IPS-18c (cell line): ENCODE measurements around the gene TRABD2B.

ENCODE experiments used
- H3K4me3 ChIP-seq: 2 replicates; pipeline ENCODE4 v1.7.0; 2013; ENCODE audit warnings: low read depth, mild to moderate bottlenecking, low read length, moderate library complexity; ENCODE audit not compliant: insufficient read depth
- H3K9me3 ChIP-seq: one replicate; pipeline ENCODE4 v1.6.1; 2013; ENCODE audit warnings: mild to moderate bottlenecking, low read length, moderate library complexity; ENCODE audit not compliant: control insufficient read depth, insufficient read depth

Gene TRABD2B

DNA sequence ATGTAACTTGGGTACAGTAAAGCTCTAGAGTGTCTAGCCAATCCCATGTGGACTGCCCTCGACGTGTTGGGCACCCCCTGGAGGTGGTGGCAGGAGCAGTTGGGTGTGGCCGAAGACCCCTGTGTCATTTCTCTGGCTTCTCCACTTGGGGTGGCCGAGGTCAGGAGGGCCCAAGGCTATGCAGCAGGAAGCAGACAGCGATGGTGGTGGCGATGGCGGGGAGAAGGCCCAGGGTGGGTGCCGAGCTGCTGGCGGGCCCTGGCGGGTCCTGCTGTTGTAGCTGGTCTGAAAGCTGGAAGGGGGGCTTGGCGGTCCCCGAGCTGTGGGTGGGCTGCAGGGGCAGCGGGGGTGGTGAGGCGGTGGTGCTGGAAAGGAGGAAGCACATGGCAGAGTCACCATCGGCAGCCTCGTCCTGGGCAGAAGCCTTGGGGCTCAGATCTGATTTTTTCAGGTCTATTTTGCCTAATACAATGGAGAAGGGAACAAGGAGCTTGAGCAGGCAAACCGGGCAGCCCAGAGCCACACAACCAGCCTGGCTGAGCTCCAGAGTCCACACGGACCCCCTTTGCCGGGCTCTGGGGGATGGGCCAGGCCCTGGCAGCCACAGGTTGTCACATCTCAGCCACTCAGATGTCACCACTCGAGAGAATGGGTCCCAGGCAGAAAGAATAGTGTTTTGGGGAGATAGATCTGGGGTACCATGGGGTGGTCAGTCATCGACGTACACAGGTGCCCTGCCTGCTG, 231.3 kb downstream of the TRABD2B start:
- H3K9me3 ChIP-seq = no peaks in the 10 kb centered on the region
- H3K4me3 ChIP-seq = no peak overlapping the region

DNA sequence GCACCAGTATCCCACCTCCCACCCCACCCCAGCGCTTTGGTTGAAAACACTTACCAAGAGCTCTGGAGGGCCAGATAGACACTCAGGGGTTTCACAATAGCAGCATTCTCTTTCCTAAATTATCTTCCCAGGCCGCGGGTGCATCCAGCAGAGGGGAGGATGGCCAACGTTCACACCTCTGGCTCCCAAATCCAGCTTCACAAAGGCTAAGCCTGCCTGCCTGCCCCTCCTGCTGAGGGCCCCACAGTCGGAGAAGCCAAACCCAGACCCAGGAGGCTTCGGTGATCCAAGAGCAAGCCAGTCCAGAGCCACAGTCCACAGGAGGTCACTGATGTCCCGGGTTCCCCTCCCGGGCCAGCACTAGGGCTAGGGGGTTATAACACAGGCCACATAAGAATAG, 231.9 kb downstream of the TRABD2B start:
- H3K4me3 ChIP-seq = no peak overlapping the region
- no peaks in the 10 kb centered on the region for H3K9me3 ChIP-seq

DNA sequence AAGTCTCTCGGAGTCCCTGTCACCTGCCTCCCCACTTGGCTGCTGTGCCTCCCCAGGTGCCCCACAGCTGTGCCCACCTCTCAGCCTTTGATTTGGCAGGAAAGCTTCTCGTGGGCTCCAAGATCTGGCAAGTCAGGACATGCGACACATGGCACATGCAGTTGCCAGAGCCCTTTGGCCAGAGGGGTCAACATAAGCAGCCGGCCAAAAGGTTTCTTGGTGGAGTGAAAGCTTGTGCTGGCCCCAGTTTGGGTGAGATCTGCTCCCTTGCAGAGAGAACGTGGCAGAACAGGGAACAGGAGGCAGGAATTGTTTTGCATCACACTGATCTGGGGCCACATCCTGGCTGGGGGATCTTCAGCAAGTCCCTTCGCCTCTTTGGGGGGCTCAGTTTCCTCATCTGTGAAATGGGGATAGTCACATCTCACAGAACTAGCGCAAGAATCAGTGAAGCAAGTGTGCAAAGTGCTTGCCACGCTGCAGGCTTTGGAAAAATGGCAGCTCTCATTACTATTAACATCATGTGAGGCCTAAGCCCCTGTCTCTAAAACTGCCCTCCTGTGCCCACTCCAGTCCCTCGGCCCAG, 232.6 kb downstream of the TRABD2B start:
- H3K9me3 ChIP-seq = no peaks in the 10 kb centered on the region
- H3K4me3 ChIP-seq = no peak overlapping the region

DNA sequence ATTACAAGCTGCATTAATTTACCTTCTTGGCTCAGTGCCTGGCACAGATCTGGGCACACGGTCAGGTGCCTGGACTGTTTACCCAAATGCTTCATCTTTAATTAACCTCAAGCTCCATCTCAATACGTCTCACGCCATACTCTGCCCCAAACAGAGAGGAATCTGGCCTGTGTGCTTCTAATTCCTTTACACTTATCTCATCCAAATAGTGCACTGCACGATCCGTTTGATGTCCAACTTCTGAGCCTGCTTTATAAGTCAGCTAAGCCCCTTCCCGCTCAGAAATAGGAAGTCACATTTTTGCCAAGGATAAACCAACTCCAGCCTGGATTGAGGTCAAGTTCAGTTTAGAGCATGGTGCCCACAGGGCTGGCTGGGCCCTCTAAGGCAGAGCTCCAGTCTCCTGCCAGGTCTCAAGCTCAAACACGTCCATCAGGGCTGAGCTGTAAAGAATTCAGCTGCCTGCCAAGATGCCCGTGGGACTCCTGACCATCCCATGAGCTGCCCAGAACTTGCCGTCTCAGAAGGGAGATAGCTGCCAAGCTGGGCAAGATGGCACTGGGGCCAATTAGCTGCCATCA, 233.5 kb downstream of the TRABD2B start:
- Histone ChIP-seq H3K4me3 (no peak overlapping the region), H3K9me3 (no peaks in the 10 kb centered on the region)

DNA sequence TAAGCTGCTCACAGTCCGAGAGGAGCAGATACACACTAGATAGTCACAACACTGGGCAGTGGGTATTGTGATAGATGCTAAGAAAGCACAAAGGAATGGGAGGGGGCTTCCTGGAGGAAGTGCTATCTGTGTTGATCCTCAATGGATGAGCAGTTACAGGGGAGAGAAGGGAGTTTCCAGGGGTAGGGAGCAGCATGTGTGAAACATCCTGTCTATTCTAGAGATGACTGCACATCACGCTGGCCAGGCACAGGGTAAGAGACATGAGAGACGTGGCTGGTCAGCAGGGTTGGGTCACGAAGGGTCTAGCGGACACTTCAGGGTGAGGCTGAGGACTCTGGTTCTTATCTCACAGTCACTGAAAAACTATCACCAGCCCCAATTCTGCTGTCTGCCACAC, 235.2 kb downstream of the TRABD2B start:
- H3K4me3 ChIP-seq = no peak overlapping the region
- H3K9me3 ChIP-seq = no peaks in the 10 kb centered on the region

DNA sequence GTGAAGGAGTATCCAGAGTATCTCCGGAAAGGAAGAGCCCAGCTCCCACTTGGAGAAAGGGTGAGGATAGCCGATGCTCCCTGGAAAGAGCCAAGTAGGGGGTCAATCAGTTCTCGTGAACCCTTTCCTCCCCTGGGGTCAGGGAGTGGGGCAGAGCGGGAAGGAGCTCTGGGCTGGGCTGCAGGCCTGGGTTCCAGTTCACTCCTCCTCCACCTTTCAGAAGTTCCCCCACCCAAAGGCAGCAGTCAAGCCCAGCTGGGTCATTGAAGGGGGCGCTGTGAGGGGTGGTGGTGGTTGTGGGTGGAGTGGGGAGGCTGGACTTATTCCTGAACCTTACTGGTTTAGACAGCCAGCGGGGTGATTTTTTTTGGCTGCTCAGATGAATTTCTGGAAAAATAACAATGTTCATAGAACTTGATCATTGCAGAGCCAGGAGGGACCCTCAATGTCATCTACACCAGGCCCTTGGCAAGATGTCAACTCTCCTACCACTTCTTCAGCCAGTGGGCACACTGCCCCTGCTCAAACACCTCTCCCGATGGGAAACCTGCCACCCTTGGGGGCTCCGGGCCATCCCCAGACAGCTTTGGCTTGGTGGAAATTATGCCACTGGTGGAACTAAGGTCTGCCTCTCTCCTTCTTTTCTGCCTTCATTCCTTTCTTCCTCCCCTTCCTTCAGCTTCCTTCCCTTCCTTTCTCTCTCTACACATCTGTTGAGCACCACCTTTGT, 235.8 kb downstream of the TRABD2B start:
- Histone ChIP-seq H3K4me3 (no peak overlapping the region), H3K9me3 (no peaks in the 10 kb centered on the region)

DNA sequence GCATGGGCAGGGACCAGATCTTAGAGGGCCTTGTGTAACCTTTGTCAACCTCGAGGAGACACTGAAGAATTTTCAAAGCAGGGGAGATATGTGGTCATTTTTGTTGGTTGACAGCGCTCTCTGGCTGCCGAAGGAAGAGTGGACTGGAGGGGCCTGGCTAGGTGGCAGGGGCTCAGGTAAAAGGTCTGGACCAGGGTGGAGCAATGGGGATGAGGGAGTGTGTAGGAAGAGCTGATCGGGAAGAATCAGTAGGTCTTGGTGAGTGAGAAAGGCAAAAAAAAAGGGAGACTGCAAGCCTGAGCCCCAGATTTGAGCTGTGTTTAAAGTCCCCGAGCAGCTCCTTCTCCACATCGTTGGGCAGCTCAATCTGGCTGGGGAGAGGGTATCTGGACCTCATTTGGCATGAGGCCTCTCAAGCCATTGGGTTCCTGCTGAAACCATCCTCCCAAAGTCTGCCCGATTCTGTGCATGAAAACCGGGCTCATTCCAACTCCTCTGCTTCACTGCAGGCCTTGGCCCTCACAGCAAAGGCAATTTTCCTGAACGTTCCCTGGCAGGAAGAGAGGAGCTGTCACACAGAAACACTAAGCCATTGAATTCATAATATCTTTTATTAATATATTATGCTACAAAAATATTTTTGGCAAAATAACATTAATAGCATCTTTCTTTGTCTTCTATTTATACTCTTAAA, 237.1 kb downstream of the TRABD2B start:
- H3K4me3 ChIP-seq = no peak overlapping the region
- no peaks in the 10 kb centered on the region for H3K9me3 ChIP-seq

DNA sequence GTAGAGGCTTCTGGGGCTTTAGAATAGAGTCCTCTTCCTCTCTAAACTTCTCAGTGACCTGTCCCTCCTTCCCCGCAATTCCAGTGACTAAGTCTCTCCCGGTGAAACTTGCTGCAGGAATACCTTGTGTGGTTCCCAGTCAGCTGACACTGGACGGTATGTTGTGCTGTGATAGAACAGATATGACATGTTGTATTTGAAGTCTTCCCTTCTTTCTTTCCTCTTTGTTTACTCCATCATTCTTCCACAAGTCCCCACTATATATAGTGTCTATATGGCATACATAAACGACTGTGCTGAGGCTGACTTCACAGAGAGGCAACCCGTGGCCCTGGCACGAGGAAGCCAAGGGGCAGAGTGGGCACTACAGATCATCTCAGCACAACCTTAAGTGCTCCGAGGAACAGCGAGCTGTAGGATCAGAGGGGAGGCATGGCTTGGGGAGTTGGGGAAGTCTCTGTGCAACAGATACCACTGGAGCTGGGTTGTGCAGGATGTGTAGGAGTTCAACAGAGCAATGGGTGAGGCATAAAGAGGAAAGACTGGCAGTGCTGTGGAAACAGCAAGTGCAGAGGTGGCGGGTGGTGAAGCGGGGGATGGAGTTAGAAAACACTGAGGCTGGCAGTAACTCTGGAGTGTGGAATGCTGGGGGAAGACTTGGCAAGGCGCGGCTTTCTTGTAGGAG, 237.8 kb downstream of the TRABD2B start:
- Histone ChIP-seq H3K9me3 (no peaks in the 10 kb centered on the region), H3K4me3 (no peak overlapping the region)

DNA sequence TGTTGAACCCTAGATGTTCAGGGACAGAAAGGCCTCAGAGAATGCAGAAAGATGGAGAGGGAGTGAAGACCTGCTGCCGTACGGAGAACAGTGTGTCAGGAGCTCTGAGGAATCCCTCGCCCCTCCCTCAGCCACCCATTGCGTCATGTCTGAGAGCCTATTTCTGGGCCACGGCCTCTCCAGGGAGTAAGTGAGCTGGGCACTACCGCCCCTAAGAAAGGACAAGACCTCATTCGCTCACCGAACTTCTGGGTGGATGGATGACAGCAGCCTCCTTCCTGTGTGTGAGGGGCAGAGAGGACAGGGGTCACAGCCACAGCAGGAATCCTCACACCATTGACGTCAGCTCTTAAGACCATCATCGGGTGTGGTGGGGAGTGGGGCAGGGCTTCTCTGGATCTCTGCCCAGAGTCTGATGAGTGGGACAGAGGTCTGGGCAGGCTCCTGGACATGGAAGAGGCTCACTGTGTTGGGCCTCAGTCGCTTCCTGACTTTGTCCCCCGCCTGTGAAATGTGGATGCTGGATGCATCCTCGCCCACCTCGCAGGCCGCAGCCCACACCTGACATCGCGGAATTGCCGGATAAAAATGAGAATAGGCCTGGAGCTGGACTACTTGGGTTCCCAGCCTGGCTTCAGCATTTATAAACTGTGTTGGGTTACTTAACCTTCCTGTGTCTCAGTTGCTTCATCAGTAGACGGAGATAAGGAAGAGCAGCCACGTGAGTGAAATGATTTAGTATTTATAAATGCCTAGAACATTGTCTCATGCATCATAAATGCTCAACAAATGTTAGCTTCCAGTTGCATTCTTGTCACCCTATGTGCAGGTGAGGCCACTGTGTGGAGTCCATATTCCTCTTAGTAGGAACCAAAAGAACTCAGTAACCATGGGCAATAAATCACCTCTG, 238.6 kb downstream of the TRABD2B start:
- no peak overlapping the region for H3K4me3 ChIP-seq
- no peaks in the 10 kb centered on the region for H3K9me3 ChIP-seq

DNA sequence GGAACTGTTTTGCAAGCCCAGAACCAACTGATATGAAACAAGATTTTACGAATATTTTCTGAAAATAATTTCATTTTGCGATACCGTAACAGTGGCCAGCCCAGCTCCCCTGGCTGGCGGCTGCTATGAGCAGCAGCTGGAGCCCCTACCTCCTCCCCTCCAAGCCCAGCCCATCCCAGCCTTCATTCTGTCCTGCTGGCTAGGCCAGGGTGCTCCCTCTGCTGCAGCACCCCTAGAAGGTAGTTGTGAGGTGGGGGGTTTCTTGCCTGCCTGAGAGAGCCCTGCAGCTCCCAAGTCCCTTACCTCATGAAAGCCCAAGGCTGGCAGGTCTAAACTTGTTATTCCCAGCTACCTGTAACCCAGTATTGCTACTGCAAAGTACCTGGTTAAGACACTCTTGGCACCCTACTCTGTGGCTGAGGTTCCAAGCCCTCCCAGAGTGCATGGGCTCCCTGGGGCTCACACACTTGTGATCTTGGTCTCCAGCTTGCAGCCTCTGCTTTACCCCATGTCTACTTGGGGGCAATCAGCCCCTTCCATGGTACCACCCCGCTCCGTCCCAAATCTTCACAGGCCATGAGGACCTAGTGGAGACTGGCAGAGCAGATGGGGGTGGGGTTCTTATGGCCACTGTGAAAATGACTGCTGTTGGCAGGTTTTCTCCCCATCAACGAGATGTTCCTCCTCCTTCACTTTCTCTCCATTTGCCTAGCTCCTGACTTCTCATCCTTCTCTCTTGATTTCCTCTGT, 239.8 kb downstream of the TRABD2B start:
- H3K9me3 ChIP-seq = no peaks in the 10 kb centered on the region
- H3K4me3 ChIP-seq = no peak overlapping the region

DNA sequence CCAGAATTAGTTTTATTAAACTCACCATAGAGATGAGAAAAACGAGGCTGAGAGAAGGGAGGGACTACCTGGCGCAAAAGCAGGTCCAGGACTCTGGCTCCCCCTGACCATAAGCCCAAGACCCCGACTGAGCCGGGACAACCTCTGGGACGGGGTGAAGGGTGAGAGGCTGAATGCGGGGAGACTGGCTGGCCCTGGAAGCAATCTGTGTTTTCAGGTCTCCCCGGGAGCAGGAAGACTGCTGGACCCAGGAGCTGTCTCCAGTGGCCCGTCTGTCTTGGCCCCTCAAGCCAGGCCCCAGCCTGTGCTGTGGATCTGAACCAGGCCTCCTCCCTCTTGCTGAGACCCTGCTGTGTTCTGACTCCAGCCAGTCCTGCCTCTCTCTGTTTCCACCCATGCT, 240.8 kb downstream of the TRABD2B start:
- Histone ChIP-seq H3K4me3 (no peak overlapping the region), H3K9me3 (no peaks in the 10 kb centered on the region)

DNA sequence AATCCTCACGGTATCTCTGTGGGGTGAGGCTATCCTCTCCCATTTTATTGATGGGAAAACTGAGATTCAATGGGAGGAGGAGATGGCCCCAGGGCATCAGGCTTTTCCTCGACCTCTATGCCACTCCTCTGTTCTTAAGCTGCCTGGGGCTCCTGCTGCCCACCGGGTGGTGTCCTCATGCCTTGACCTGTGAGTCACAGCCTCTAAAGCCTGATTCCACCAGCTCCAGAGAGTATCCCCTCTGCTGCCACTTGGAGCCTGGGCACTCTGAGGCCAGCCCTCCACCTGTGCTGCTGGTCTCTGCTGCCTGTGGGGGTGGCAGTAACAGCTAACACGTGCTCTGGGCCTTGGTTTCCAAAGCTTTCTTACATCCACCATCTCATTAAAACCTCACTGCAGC, 241.2 kb downstream of the TRABD2B start:
- no peak overlapping the region for H3K4me3 ChIP-seq
- no peaks in the 10 kb centered on the region for H3K9me3 ChIP-seq

DNA sequence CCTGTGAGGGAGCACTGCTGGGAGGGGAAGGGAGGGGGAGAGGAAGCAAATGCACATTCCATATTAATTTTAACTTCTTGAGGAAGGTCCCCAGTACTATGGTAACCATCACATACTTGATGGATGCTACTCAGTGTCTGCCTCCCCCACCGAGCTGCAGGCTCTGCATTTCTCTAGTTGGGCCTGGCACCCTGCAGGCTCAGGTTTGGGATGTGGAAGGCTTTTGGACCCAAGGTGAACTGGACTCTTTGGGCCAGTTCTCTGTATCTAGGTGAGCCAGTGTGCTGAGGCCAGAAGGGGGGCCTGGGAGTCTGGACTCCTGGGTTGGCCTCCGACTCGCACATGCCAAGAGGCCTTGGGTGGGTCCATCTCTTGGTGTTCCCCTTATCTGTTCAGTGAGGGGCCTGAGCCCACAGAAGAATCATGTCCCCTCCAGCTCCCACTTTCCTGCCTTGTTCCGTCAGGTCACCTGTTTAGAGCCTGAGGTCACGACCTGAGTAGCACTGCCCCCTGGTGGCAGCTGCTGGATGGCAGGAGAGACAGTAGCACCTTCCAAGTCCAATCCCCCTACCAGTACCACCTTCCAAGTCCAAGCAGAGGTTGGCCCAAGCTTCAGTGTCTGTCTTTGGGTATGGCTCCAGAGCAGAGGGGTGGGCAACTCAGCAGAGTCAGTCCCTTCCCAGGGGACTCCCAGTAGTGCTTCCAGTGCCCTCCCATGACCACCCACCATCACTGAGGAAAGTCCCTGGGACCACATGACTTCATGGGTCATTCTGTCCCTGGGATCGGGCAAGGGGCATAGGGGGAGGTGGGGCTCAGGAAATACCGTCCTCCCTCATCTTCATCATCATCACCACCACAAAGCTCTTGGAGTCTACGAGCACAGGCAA, 241.8 kb downstream of the TRABD2B start:
- Histone ChIP-seq H3K9me3 (no peaks in the 10 kb centered on the region), H3K4me3 (no peak overlapping the region)

DNA sequence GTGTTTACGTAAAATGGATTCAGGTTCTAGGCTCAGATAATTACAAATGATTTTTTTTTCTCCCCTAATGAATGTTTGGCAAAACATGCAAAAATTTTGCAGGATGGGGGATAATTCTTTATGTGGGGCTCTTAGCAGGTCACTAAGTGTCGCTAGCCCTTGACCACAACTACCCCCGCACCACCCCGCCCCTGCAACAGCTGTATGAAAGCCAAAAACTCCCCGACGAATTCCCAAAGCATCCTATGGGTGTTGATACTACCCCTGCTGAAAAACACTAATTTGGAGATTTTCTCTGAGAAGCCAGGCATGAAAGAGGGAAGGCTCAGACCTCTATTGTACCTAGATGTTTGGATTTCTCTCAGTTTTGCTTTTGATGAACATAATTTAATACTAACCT, 243.0 kb downstream of the TRABD2B start:
- Histone ChIP-seq H3K9me3 (no peaks in the 10 kb centered on the region), H3K4me3 (no peak overlapping the region)

DNA sequence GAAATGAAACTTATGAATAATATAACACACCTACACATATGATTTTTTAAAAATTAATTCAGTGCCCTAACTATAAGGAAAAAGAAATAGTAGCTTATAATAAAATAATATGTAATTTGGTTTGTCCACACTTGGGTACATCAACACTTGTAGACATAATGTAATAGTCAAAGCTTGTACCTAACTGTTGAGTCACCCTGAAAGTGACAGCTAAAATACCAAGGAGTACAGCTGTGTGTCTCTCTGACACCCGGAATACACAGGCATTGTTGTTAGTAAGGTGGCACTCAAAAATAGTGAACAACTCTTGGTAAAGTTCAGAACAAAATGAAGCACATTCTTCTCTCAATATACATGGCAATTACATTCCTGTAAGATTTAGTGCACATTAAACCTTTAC, 243.4 kb downstream of the TRABD2B start:
- Histone ChIP-seq H3K9me3 (no peaks in the 10 kb centered on the region), H3K4me3 (no peak overlapping the region)
